GM12891 (cell line): ENCODE results near the gene CYCS.

Source experiments
- DNase-seq: peaks from one replicate; pipeline ENCODE4 v3.0.0; 2011; ENCODE audit warnings: low spot score; ENCODE audit not compliant: insufficient read length
- FAIRE-seq: peaks from 2 replicates; lab custom pipeline; 2011; peaks lifted over from hg19 to GRCh38; lab: Jason Lieb, UNC
- PAX5 ChIP-seq: IDR thresholded peaks from 2 replicates; pipeline ENCODE4 v1.6.1; 2011; ENCODE audit warnings: low read length, moderate library complexity, mild to moderate bottlenecking; ENCODE audit not compliant: insufficient read depth, severe bottlenecking
- POLR2A ChIP-seq: IDR thresholded peaks from 2 replicates; pipeline ENCODE4 v1.6.1; 2011; ENCODE audit warnings: low read depth, low read length, control low read depth
- POLR2AphosphoS5 ChIP-seq: IDR thresholded peaks from 2 replicates; pipeline ENCODE4 v1.6.1; 2011; ENCODE audit warnings: low read depth, low read length, control low read depth
- POU2F2 ChIP-seq: IDR thresholded peaks from 2 replicates; pipeline ENCODE4 v1.6.1; 2011; ENCODE audit warnings: low read depth, mild to moderate bottlenecking, control low read depth, low read length, moderate library complexity
- SPI1 ChIP-seq: IDR thresholded peaks from 2 replicates; pipeline ENCODE4 v1.6.1; 2011; ENCODE audit warnings: low read depth, low read length, control low read depth
- TAF1 ChIP-seq: IDR thresholded peaks from 2 replicates; pipeline ENCODE4 v1.6.1; 2011; ENCODE audit warnings: low read depth, low read length, control low read depth

The CYCS gene

DNA sequence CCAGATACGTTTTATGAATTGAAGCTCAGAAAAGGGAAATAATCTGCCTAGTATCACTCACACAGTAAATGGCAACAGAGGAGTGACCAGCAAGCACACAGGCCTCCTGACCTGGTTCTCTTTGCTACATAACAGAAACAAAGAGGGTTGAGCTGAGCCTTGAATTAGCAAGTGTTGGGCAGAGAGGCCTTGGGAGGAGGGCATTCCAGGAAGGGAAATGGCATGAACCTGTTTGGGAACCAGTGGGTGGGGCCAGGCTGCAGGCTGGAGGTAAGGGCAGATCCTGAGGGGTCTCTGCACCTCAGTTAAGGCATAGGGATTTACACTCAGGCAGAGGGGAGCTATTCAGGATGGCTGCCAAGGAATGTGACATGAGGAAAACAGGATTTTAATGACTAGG lies 24.8 kb upstream of the CYCS start:
- DNase-seq, result no peak
- FAIRE-seq, result no peak
- TF ChIP-seq POLR2A (no peak), PAX5 (no peak), SPI1 (no peak), POU2F2 (no peak), TAF1 (no peak), POLR2AphosphoS5 (no peak)

DNA sequence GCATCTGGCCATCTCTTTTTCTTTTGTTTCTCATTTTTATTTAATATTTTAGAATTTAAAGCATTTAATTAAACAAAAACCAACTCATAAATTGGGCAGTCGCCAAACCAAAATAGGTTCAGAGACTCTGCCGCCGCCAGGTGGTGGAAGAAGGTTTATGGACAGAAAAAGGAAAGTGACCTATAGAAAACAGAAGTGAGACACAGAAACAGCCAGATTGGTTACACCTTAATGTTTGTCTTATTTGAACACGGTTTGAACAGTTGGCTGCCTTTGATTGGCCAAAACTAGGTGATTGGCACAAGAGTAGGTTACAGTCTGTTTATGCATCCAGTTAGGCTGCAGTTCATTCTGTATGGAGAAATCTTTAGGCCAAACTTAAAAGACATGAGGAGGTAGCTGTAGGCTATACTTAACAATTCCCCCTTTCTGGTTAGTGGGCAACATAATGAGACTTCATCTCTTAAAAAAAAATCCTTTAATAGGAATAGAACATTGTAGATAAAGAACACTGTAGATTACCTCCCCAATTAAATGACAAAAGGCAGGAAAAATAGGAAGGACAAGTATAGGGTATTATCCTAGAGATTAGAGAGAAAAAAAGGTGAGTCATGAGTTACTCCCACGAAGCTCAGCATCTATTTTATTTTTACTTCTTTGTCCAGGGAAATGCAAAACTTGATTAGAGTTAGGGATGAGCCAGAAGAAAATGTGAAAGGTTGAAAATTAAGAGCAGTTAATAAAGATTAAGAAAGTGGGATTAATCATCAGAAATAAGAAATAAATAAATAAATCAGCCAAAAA lies 23.9 kb upstream of the CYCS start:
- no peak for TF ChIP-seq POLR2AphosphoS5

DNA sequence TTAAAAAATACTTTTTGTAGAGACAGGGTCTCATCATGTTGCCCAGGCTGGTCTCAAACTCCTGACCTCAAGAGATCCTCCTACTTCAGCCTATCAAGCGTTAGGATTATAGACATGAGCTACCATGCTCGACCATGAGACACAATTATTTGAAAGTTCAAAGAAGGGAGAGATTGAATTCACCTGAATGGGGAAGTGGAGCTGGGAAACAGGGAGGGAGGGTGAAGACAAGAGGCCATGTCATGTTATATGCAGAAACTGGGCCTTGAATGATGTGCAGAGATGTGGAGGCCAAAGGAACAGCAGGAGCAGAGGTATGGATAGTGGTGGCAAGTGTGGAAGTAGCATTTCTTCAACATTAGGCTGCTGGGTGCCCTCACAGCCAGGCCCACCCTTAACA lies 18.7 kb upstream of the CYCS start:
- TF ChIP-seq PAX5 (no peak), TAF1 (no peak), POLR2A (no peak), POLR2AphosphoS5 (no peak), POU2F2 (no peak), SPI1 (no peak)
- FAIRE-seq (no peak), DNase-seq (no peak)

More for the DNA sequence above, 23.9 kb upstream of the CYCS start:
- DNase-seq, result no peak
- no peak for FAIRE-seq

DNA sequence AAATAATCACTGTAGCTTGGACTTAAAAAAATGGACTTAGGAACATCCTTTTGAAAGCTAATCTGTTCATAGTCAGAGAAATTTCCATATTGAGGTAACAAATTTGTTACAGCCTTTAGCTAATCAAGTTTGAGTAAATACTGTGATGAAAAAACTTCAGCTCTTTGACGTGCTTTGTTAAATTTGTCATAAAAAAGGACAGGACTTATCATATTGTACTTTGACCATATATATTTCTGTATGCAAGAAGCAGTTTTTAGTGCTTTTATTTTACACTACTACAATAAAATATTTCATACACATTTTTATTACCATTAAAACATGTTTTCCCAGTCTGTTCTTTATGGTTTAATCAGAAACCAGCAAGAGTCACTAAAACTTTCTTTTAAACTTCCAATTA lies 14.5 kb upstream of the CYCS start:
- DNase-seq (no peak), FAIRE-seq (no peak)
- TF ChIP-seq POU2F2 (no peak), SPI1 (no peak)

DNA sequence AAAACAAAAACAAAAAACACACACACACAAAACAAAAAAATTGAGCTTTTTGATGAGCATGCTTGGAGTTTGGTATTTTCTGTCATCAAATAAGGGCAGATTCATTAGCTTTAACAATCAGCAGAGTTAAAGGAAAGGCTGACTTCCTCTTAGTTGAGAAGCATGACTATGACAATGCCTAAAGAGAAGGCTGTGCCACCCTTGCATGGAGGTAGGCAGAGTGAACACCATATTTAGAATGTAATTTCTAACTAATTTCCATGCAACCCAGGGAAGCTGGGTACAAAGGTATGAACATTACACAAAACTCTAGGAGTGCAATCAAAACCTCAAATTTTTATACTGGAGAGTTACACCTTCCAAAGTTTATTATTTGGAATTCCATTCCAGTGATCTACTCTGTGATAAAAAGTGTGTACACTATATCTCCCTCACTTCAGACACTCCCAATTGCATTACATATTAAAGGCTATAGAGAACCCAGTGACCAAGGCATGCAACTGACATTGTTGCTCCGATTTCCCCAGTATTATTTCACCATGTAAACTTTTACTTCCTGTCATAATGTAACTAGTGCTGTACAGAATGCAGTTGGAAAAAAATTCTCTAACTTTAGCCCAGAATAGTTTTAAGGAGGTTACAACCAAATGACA lies 9.4 kb upstream of the CYCS start:
- TF ChIP-seq SPI1 (no peak), POLR2AphosphoS5 (no peak), POU2F2 (no peak), POLR2A (no peak), PAX5 (no peak), TAF1 (no peak)
- FAIRE-seq (no peak), DNase-seq (no peak)

DNA sequence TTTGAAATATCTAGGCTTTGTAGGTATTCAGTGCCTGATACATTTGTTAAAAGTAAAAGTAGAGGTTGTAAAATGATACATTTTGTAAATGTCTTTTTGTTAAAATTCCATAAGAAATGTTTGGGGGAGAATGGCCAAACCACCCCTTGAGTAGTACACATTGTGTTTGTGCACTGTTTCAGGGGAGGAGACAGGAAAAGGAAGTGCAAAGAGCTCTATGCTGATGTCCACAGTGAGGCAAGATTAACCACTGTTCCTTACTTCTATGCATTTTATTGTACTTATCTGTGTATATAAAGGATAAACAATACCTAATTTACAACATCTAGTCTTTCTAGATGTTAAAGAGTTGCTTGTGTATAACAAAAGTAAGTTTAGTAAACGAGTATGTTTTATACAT lies 7.4 kb upstream of the CYCS start:
- TF ChIP-seq SPI1 (0 out of 2 replicates have a peak, but pooled peaks have one; percentile 23), PAX5 (no peak)
- no peak for DNase-seq
- no peak for FAIRE-seq

DNA sequence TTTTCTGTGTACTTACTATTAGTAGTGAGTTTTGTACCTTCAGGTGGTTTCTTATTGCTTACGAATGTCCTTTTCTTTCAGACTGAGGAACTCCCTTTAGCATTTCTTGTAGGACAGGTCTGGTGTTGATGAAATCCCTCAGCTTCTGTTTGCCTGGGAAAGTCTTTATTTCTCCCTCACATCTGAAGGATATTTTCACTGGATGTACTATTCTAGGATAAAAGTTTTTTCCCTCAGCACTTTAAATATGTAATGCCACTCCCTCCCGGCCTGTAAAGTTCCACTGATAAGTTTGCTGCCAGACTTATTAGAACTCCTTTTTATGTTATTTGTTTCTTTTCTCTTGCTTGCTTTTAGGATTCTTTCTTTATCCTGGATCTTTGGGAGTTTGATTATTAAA lies 1.7 kb upstream of the CYCS start:
- DNase-seq (no peak), FAIRE-seq (no peak)
- TF ChIP-seq POU2F2 (no peak), POLR2A (no peak), TAF1 (no peak), POLR2AphosphoS5 (no peak), PAX5 (no peak), SPI1 (no peak)

DNA sequence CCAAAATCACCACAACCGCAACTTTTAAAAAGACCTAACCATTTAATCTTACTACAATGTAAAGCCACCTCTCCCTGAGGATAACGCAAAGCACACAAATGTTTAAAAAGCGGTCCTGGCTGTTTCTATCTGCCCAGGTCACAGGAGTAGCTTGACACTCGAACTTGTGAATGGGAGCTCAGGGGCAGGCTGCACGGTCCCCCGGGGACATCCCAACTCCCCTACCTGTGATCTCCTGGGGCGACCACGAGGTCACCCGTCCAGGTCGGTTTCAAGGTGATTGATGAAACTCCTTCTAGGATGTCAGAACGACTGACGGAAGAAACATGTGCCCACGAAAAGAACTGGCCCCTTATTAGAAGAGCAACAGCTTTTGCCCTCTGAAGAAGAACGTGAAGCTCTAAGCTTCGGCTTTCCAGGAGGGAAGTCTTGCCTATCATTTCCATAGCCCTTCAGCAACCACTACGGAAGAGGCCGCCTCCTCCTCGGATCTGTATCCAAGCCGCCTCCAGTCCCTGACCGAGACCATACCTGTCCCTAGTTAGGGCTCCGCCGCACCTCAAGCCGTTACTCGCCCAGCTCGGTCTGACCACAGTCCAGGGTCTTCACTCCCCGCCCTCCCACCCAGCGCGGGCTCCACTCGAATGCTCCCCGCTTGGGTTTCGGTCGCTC lies 459 bp downstream of the CYCS start:
- DNase-seq (no peak), FAIRE-seq (peak; percentile 31)
- TF ChIP-seq TAF1, result no peak
- TF ChIP-seq POLR2AphosphoS5, result no peak

DNA sequence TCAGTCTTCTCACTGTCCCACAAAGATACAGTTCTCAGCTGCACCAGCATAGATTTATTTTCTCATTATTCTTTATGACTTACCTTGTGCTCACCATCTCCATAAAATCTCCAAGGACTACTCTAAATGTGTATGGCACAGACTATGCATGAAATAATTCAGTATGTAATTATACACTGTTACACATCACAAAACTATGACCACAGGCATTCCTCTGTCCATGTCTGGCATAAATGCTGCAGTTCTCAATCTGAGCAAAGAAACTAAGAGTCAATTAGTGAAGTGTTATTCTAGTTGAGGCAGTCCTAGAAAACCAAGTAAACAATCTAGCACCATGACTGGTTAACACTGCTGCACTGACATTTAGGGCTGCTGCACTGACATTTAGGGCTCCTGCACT lies 2.7 kb downstream of the CYCS start:
- FAIRE-seq (no peak), DNase-seq (no peak)
- TF ChIP-seq POLR2A (no peak; the same call in 1 of the 2 replicates), POLR2AphosphoS5 (no peak), SPI1 (no peak), POU2F2 (no peak), TAF1 (no peak), PAX5 (no peak)

DNA sequence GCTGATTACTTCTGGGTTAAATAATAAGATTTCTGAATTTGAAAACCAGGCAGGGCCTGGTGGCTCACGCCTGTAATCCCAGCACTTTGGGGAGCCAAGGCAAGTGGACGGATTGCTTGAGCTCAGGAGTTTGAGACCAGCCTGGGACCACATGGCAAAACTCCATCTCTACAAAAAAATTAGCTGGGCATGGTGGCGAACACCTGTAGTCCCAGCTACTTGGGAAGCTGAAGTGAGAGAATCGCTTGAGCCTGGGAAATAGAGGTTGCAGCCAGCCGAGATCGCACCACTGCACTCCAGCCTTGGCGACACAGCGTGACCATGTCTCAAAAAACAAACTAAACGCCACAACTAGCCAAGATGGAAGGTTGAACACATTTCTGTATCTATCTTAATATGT lies 3.5 kb downstream of the CYCS start:
- FAIRE-seq, result no peak
- no peak for TF ChIP-seq SPI1
- no peak for TF ChIP-seq POLR2A
- TF ChIP-seq POU2F2, result no peak
- TF ChIP-seq PAX5, result no peak
- no peak for TF ChIP-seq TAF1
- TF ChIP-seq POLR2AphosphoS5, result no peak
- DNase-seq, result no peak
